SK-N-SH (cell line): ENCODE data around the gene LIN37. TPM values are rescaled to one million over a fixed set of nuclear protein-coding genes. Genes with fewer than 3 reads are reported as not detected.

Experiments used
- CTCF ChIA-PET: fragments of 300-600, 350-600 bp; formaldehyde crosslinking; extraction: SDS; loops from one replicate; lab custom pipeline; 2021; lab: Yijun Ruan, JAX
- POLR2A ChIA-PET: fragments of 350-600 bp; sonication (Branson Sonifier 250); formaldehyde crosslinking; extraction: SDS; loops from one replicate; lab custom pipeline; 2020; ENCODE audit warnings: antibody characterized with exemption, inconsistent platforms; lab: Yijun Ruan, JAX
- DNase-seq: peaks from one replicate; pipeline ENCODE4 v3.0.0; 2012
- H2AFZ ChIP-seq: fragments of 200-600 bp; sonication (generic); 2 replicates; pipeline ENCODE4 v1.8.1; 2016; ENCODE audit warnings: antibody characterized with exemption, mild to moderate bottlenecking, low read depth
- H3F3A ChIP-seq: fragments of 200-600 bp; sonication (generic); replicated peaks from 2 replicates; pipeline ENCODE3; 2016; ENCODE audit warnings: antibody characterized with exemption, mild to moderate bottlenecking; ENCODE audit not compliant: insufficient read depth
- H3K27ac ChIP-seq, 2 experiments: fragments of 200-500 bp in 1 of 2; fragments of 200-600 bp in 1 of 2; sonication (Bioruptor generic) in 1 of 2; sonication (generic), shearing (Covaris generic) in 1 of 2; 2 replicates each; pipeline versions ENCODE4 v1.5.1 to v1.6.1; 2014 to 2016; ENCODE audit warnings: low read depth in 2 of 2, inconsistent platforms in 1 of 2, low read length in 1 of 2, mild to moderate bottlenecking in 1 of 2, mixed read lengths in 1 of 2
- H3K27me3 ChIP-seq: fragments of 200-600 bp; sonication (generic), shearing (Covaris generic); 2 replicates; pipeline ENCODE4 v1.6.1; 2016; ENCODE audit warnings: mixed run types; ENCODE audit not compliant: insufficient read depth
- H3K36me3 ChIP-seq, 2 experiments: fragments of 200-500 bp in 1 of 2; fragments of 200-600 bp in 1 of 2; sonication (Bioruptor generic) in 1 of 2; sonication (generic) in 1 of 2; replicated peaks in 1 of 2; 2 replicates each; pipeline versions ENCODE3 to v1.5.1; 2014 to 2016; ENCODE audit warnings: low read length in 1 of 2, mild to moderate bottlenecking in 1 of 2; ENCODE audit not compliant: insufficient read depth in 2 of 2, control insufficient read depth in 1 of 2
- H3K4me1 ChIP-seq, 2 experiments: fragments of 200-500 bp in 1 of 2; fragments of 200-600 bp in 1 of 2; sonication (Bioruptor generic) in 1 of 2; sonication (generic), shearing (Covaris generic) in 1 of 2; 2 replicates each; pipeline versions ENCODE4 v1.5.1 to v1.6.1; 2014 to 2016; ENCODE audit warnings: low read depth in 1 of 2, low read length in 1 of 2, mixed run types in 1 of 2; ENCODE audit not compliant: insufficient read depth in 2 of 2, control insufficient read depth in 1 of 2
- H3K4me2 ChIP-seq: fragments of 200-600 bp; sonication (generic), shearing (Covaris generic); 2 replicates; pipeline ENCODE4 v1.6.1; 2017; ENCODE audit warnings: mixed run types
- H3K4me3 ChIP-seq, 2 experiments: fragments of 200-500 bp in 1 of 2; fragments of 200-600 bp in 1 of 2; sonication (Bioruptor generic) in 1 of 2; sonication (generic), shearing (Covaris generic) in 1 of 2; 2 replicates each; pipeline versions ENCODE4 v1.5.1 to v1.8.1; 2014 to 2016; ENCODE audit warnings: low read depth in 2 of 2, inconsistent platforms in 1 of 2, low read length in 1 of 2, mild to moderate bottlenecking in 1 of 2, mixed read lengths in 1 of 2, moderate library complexity in 1 of 2
- H3K79me2 ChIP-seq: fragments of 200-600 bp; sonication (generic); 2 replicates; pipeline ENCODE4 v1.8.1; 2017; ENCODE audit warnings: mild to moderate bottlenecking; ENCODE audit not compliant: insufficient read depth
- H3K9ac ChIP-seq: fragments of 200-600 bp; sonication (generic); 2 replicates; pipeline ENCODE4 v1.6.1; 2017; ENCODE audit warnings: mixed run types
- H3K9me2 ChIP-seq: fragments of 200-600 bp; sonication (generic); 2 replicates; pipeline ENCODE4 v1.6.1; 2017; ENCODE audit warnings: mixed run types
- H3K9me3 ChIP-seq: fragments of 200-600 bp; sonication (generic); 2 replicates; pipeline ENCODE4 v1.6.1; 2017; ENCODE audit warnings: mixed run types, mild to moderate bottlenecking, moderate library complexity
- H4K20me1 ChIP-seq: fragments of 200-600 bp; sonication (generic); 2 replicates; pipeline ENCODE4 v1.6.1; 2017; ENCODE audit warnings: mild to moderate bottlenecking, mixed run types; ENCODE audit not compliant: insufficient read depth
- CHD2 ChIP-seq: fragments of 150-350 bp; IDR thresholded peaks from 2 replicates; pipeline ENCODE4 v1.6.1; 2018; ENCODE audit warnings: low read length; ENCODE audit not compliant: partially characterized antibody
- EZH2phosphoT487 ChIP-seq: fragments of 200-600 bp; sonication (generic); IDR thresholded peaks from 2 replicates; pipeline ENCODE4 v1.6.1; 2017; ENCODE audit warnings: low read depth, mixed run types, mild to moderate bottlenecking, antibody characterized with exemption, moderate library complexity, borderline replicate concordance
- FOXJ3 ChIP-seq: sonication (generic); formaldehyde crosslinking; IDR thresholded peaks from 2 replicates; pipeline ENCODE4 v1.5.1; 2020; ENCODE audit warnings: mild to moderate bottlenecking, missing genetic modification reagents
- FOXM1 ChIP-seq: IDR thresholded peaks from 2 replicates; pipeline ENCODE4 v1.4.0; 2012; ENCODE audit warnings: low read depth, mild to moderate bottlenecking
- GABPA ChIP-seq: IDR thresholded peaks from 2 replicates; pipeline ENCODE4 v1.4.0; 2012; ENCODE audit warnings: low read depth, mild to moderate bottlenecking
- GATA2 ChIP-seq: sonication (generic); formaldehyde crosslinking; IDR thresholded peaks from 2 replicates; pipeline ENCODE4 v1.5.0; 2020; ENCODE audit warnings: mild to moderate bottlenecking, missing genetic modification reagents
- NFIC ChIP-seq: IDR thresholded peaks from 2 replicates; pipeline ENCODE4 v1.4.0; 2012; ENCODE audit warnings: borderline replicate concordance
- NRF1 ChIP-seq: IDR thresholded peaks from 2 replicates; pipeline ENCODE4 v1.6.1; 2012; ENCODE audit warnings: low read depth, mild to moderate bottlenecking, low read length
- POLR2AphosphoS5 ChIP-seq: IDR thresholded peaks from 2 replicates; pipeline ENCODE4 v1.6.1; 2012; ENCODE audit warnings: low read depth, low read length
- RAD21 ChIP-seq: IDR thresholded peaks from 2 replicates; pipeline ENCODE4 v1.6.1; 2012; ENCODE audit warnings: mild to moderate bottlenecking, low read length
- RFX5 ChIP-seq: IDR thresholded peaks from 2 replicates; pipeline ENCODE4 v1.6.1; 2012; ENCODE audit warnings: mild to moderate bottlenecking, improper control_type of control experiment, low read length
- RXRA ChIP-seq: IDR thresholded peaks from 2 replicates; pipeline ENCODE4 v1.4.0; 2012; ENCODE audit warnings: low read depth, mild to moderate bottlenecking, borderline replicate concordance
- TCF12 ChIP-seq: IDR thresholded peaks from 2 replicates; pipeline ENCODE4 v1.4.0; 2012
- WGBS: methylation state at CpG from one replicate; pipeline ENCODE4 v1.1.6; 2017; ENCODE audit warnings: low lambda C conversion rate; 5-methylcytosine and 5-hydroxymethylcytosine counted together
- polyA plus RNA-seq, 3 experiments: library from polyadenylated mRNA; depleted of rRNA; stranded (reverse); fragments of >200 nt; gene quantifications; 2 replicates each; pipeline ENCODE4 v1.2.3, GENCODE V29; 2012
- TF ChIP-seq, protein P1 (sequence below): fragments of 200-600 bp; sonication (generic); IDR thresholded peaks from 2 replicates; pipeline ENCODE4 v1.6.1; 2017; ENCODE audit warnings: antibody characterized with exemption, mild to moderate bottlenecking, moderate library complexity
- TF ChIP-seq, protein P2 (sequence below): IDR thresholded peaks from 2 replicates; pipeline ENCODE4 v1.4.0; 2012; ENCODE audit warnings: low read depth
- TF ChIP-seq, protein P3 (sequence below): IDR thresholded peaks from 2 replicates; pipeline ENCODE4 v1.4.0; 2012; ENCODE audit warnings: low read depth, borderline replicate concordance
- TF ChIP-seq, protein P4 (sequence below): IDR thresholded peaks from 2 replicates; pipeline ENCODE4 v1.4.0; 2012; ENCODE audit warnings: low read depth, borderline replicate concordance
- TF ChIP-seq, protein P5 (sequence below): fragments of 150-350 bp; IDR thresholded peaks from 2 replicates; pipeline ENCODE4 v1.6.1; 2016; ENCODE audit warnings: mild to moderate bottlenecking, low read depth, low read length
- TF ChIP-seq, protein P6 (sequence below): fragments of 150-350 bp; IDR thresholded peaks from 2 replicates; pipeline ENCODE4 v1.6.1; 2017; ENCODE audit warnings: antibody characterized with exemption, low read length, low read depth, borderline replicate concordance

Gene LIN37
- polyA plus RNA-seq, 1 of the 3 experiments (the other 2 are of a cell fraction) = 21.1 TPM

DNA sequence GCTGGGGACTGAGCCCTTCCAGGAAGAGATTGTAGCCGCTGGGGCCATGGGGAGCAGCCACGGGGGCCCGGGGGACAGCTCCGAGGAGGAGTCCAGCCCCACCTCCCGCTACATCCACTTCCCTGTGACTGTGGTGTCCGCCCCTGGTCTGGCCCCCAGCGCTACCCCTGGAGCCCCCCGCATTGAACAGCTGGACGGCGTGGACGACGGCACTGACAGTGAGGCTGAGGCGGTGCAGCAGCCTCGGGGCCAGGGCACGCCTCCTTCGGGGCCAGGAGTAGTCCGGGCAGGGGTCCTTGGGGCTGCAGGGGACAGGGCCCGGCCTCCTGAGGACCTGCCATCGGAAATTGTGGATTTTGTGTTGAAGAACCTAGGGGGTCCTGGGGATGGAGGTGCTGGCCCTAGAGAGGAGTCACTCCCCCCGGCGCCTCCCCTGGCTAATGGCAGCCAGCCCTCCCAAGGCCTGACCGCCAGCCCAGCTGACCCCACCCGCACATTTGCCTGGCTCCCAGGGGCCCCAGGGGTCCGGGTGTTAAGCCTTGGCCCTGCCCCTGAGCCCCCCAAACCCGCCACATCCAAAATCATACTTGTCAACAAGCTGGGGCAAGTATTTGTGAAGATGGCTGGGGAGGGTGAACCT lies 15.7 kb upstream of the LIN37 start:
- Histone ChIP-seq H3K4me2 (no peak overlapping the region), H3K36me3 (peaks cover 7 to 79% of the 10 kb centered on the region in 2 experiments), H3K27ac (no peak overlapping the region), H3K4me3 (no peak overlapping the region), H3K9ac (no peak overlapping the region), H3K4me1 (no peaks in the 10 kb centered on the region), H3K9me2 (no peaks in the 10 kb centered on the region), H3K9me3 (no peaks in the 10 kb centered on the region), H4K20me1 (no peaks in the 10 kb centered on the region), H3F3A (no peaks in the 10 kb centered on the region), H2AFZ (no peak overlapping the region), H3K79me2 (no peaks in the 10 kb centered on the region), H3K27me3 (no peaks in the 10 kb centered on the region)
- TF ChIP-seq, protein P1, sequence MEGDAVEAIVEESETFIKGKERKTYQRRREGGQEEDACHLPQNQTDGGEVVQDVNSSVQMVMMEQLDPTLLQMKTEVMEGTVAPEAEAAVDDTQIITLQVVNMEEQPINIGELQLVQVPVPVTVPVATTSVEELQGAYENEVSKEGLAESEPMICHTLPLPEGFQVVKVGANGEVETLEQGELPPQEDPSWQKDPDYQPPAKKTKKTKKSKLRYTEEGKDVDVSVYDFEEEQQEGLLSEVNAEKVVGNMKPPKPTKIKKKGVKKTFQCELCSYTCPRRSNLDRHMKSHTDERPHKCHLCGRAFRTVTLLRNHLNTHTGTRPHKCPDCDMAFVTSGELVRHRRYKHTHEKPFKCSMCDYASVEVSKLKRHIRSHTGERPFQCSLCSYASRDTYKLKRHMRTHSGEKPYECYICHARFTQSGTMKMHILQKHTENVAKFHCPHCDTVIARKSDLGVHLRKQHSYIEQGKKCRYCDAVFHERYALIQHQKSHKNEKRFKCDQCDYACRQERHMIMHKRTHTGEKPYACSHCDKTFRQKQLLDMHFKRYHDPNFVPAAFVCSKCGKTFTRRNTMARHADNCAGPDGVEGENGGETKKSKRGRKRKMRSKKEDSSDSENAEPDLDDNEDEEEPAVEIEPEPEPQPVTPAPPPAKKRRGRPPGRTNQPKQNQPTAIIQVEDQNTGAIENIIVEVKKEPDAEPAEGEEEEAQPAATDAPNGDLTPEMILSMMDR = no peak
- TF ChIP-seq GABPA = no peak
- TF ChIP-seq RAD21 = no peak
- TF ChIP-seq POLR2AphosphoS5 = no peak
- TF ChIP-seq, protein P2, sequence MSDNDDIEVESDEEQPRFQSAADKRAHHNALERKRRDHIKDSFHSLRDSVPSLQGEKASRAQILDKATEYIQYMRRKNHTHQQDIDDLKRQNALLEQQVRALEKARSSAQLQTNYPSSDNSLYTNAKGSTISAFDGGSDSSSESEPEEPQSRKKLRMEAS = no peak
- no peak for TF ChIP-seq FOXM1
- no peak for TF ChIP-seq RXRA
- TF ChIP-seq, protein P3, sequence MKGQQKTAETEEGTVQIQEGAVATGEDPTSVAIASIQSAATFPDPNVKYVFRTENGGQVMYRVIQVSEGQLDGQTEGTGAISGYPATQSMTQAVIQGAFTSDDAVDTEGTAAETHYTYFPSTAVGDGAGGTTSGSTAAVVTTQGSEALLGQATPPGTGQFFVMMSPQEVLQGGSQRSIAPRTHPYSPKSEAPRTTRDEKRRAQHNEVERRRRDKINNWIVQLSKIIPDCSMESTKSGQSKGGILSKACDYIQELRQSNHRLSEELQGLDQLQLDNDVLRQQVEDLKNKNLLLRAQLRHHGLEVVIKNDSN = no peak
- no peak for TF ChIP-seq NFIC
- TF ChIP-seq EZH2phosphoT487 = no peak
- TF ChIP-seq, protein P4, sequence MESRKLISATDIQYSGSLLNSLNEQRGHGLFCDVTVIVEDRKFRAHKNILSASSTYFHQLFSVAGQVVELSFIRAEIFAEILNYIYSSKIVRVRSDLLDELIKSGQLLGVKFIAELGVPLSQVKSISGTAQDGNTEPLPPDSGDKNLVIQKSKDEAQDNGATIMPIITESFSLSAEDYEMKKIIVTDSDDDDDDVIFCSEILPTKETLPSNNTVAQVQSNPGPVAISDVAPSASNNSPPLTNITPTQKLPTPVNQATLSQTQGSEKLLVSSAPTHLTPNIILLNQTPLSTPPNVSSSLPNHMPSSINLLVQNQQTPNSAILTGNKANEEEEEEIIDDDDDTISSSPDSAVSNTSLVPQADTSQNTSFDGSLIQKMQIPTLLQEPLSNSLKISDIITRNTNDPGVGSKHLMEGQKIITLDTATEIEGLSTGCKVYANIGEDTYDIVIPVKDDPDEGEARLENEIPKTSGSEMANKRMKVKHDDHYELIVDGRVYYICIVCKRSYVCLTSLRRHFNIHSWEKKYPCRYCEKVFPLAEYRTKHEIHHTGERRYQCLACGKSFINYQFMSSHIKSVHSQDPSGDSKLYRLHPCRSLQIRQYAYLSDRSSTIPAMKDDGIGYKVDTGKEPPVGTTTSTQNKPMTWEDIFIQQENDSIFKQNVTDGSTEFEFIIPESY = no peak
- TF ChIP-seq GATA2 (CRISPR knock-in tag) = no peak
- TF ChIP-seq RFX5 = no peak
- TF ChIP-seq CHD2 = no peak
- no peak for TF ChIP-seq NRF1
- TF ChIP-seq TCF12 = no peak
- TF ChIP-seq, protein P5, sequence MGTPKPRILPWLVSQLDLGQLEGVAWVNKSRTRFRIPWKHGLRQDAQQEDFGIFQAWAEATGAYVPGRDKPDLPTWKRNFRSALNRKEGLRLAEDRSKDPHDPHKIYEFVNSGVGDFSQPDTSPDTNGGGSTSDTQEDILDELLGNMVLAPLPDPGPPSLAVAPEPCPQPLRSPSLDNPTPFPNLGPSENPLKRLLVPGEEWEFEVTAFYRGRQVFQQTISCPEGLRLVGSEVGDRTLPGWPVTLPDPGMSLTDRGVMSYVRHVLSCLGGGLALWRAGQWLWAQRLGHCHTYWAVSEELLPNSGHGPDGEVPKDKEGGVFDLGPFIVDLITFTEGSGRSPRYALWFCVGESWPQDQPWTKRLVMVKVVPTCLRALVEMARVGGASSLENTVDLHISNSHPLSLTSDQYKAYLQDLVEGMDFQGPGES = no peak
- no peak for TF ChIP-seq FOXJ3
- TF ChIP-seq, protein P6, sequence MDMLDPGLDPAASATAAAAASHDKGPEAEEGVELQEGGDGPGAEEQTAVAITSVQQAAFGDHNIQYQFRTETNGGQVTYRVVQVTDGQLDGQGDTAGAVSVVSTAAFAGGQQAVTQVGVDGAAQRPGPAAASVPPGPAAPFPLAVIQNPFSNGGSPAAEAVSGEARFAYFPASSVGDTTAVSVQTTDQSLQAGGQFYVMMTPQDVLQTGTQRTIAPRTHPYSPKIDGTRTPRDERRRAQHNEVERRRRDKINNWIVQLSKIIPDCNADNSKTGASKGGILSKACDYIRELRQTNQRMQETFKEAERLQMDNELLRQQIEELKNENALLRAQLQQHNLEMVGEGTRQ = no peak
- POLR2A ChIA-PET = no interaction called here
- DNase-seq = no peak
- CTCF ChIA-PET = no interaction called here
- WGBS = 99% methylated on average over 19 of the region's 25 CpGs
